PC-9 (cell line): ENCODE results near the gene GFRA1. TPM values are rescaled to one million over a fixed set of nuclear protein-coding genes. Genes with fewer than 3 reads are reported as not detected.

Experiments
- BruUV-seq: library from RNA; stranded (reverse); fragments of 400-500 nt; replicated peaks from 2 replicates; lab custom pipeline; 2021; lab: Mats Ljungman, UMichigan
- CTCF ChIA-PET: fragments of 300-600 bp; sonication (Branson Sonifier 250); formaldehyde crosslinking; loops from one replicate; lab custom pipeline; 2022; ENCODE audit warnings: antibody characterized with exemption; lab: Charles Lee
- POLR2A ChIA-PET: fragments of 300-600 bp; sonication (Branson Sonifier 250); formaldehyde crosslinking; loops from one replicate; lab custom pipeline; 2022; ENCODE audit warnings: antibody characterized with exemption; ENCODE audit not compliant: unreplicated experiment; lab: Charles Lee
- DNase-seq, 2 experiments: peaks; one replicate each; pipeline versions ENCODE4 v3.0.0 to v3.0.0-alpha.2; 2015 to 2022; ENCODE audit warnings: mixed read lengths in 1 of 2
- H2AFZ ChIP-seq: fragments of 200-600 bp; sonication (generic); 2 replicates; pipeline ENCODE4 v1.8.1; 2017; ENCODE audit warnings: antibody characterized with exemption
- H3F3A ChIP-seq: fragments of 200-600 bp; sonication (generic); 2 replicates; pipeline ENCODE4 v1.8.1; 2017; ENCODE audit warnings: antibody characterized with exemption, mild to moderate bottlenecking, low read depth; ENCODE audit not compliant: insufficient read depth
- H3K27ac ChIP-seq: fragments of 200-600 bp; sonication (generic); 2 replicates; pipeline ENCODE4 v1.6.1; 2016; ENCODE audit warnings: mixed run types
- H3K27me3 ChIP-seq: fragments of 200-600 bp; sonication (generic); 2 replicates; pipeline ENCODE4 v1.6.1; 2016; ENCODE audit warnings: low read depth, mixed run types; ENCODE audit not compliant: insufficient read depth
- H3K36me3 ChIP-seq: fragments of 200-600 bp; sonication (generic); 2 replicates; pipeline ENCODE4 v1.6.1; 2016; ENCODE audit warnings: low read depth, mixed run types
- H3K4me1 ChIP-seq: fragments of 200-600 bp; sonication (generic); replicated peaks from 2 replicates; pipeline ENCODE4 v1.6.1; 2016; ENCODE audit warnings: mixed run types; ENCODE audit not compliant: insufficient read depth
- H3K4me2 ChIP-seq: fragments of 200-600 bp; sonication (generic); 2 replicates; pipeline ENCODE4 v1.6.1; 2017; ENCODE audit warnings: mixed run types
- H3K4me3 ChIP-seq: fragments of 200-600 bp; sonication (generic); 2 replicates; pipeline ENCODE4 v1.6.1; 2016; ENCODE audit warnings: mixed run types
- H3K79me2 ChIP-seq: fragments of 200-600 bp; sonication (generic); 2 replicates; pipeline ENCODE4 v1.6.1; 2017; ENCODE audit warnings: low read depth, mixed run types
- H3K9me2 ChIP-seq: fragments of 200-600 bp; sonication (generic); 2 replicates; pipeline ENCODE4 v1.8.1; 2017; ENCODE audit warnings: mild to moderate bottlenecking; ENCODE audit not compliant: insufficient read depth
- H3K9me3 ChIP-seq: fragments of 200-600 bp; sonication (generic); 2 replicates; pipeline ENCODE4 v1.8.1; 2016; ENCODE audit warnings: low read depth; ENCODE audit not compliant: insufficient read depth
- H4K20me1 ChIP-seq: fragments of 200-600 bp; sonication (generic); 2 replicates; pipeline ENCODE4 v1.8.1; 2017; ENCODE audit not compliant: insufficient read depth
- CTCF ChIP-seq: fragments of 200-600 bp; sonication (generic); conservative IDR thresholded peaks from 2 replicates; pipeline ENCODE4 v1.6.1; 2017; ENCODE audit warnings: mixed run types, antibody characterized with exemption, mild to moderate bottlenecking, moderate library complexity
- EZH2 ChIP-seq: fragments of 200-600 bp; sonication (generic); IDR thresholded peaks from 2 replicates; pipeline ENCODE4 v1.8.0; 2017; ENCODE audit warnings: antibody characterized with exemption, low read depth
- intact Hi-C: fragments of 100-400 bp; cut with micrococcal nuclease; formaldehyde crosslinking; loops from one replicate; pipeline ENCODE4 v1.10.0; 2022; ENCODE audit not compliant: unreplicated experiment
- total RNA-seq: library from RNA; stranded (reverse); gene quantifications from 2 replicates; pipeline ENCODE4 v1.2.3, GENCODE V29; 2021

GFRA1 gene
- total RNA-seq, 1 experiment from 2014 or later, result 0.11 TPM

- Histone ChIP-seq H3K4me3 (no peak overlapping the region), H3K4me2 (no peak overlapping the region), H3K36me3 (no peaks in the 10 kb centered on the region), H3K79me2 (no peaks in the 10 kb centered on the region), H3K9me2 (no peaks in the 10 kb centered on the region), H4K20me1 (no peaks in the 10 kb centered on the region), H3K27me3 (no peaks in the 10 kb centered on the region), H3K4me1 (no peaks in the 10 kb centered on the region), H3K27ac (no peak overlapping the region), H3K9me3 (no peaks in the 10 kb centered on the region), H3F3A (no peaks in the 10 kb centered on the region), H2AFZ (no peak overlapping the region)
- intact Hi-C loops, result no loop called here
- POLR2A ChIA-PET, result no interaction called here
- no TSS peak for BruUV-seq
- DNase-seq, result no peak
- CTCF ChIA-PET, result no interaction called here
- no peak for TF ChIP-seq CTCF
- TF ChIP-seq EZH2, result no peak
Observed at GRCh38 chr10:116049158-116049973, 223.6 kb downstream of the GFRA1 start.

GRCh38 chr10:116045366-116046356, 227.3 kb downstream of the GFRA1 start:
- H3K9me2 ChIP-seq, result no peaks in the 10 kb centered on the region
- no peak overlapping the region for H3K4me2 ChIP-seq
- ChIA-PET CTCF (no interaction called here), POLR2A (no interaction called here)
- no peaks in the 10 kb centered on the region for H4K20me1 ChIP-seq
- H3K4me3 ChIP-seq, result no peak overlapping the region
- H3K4me1 ChIP-seq, result no peaks in the 10 kb centered on the region
- DNase-seq, result no peak
- intact Hi-C loops, result no loop called here
- H3K79me2 ChIP-seq, result no peaks in the 10 kb centered on the region
- TF ChIP-seq EZH2 (no peak), CTCF (no peak)
- no peak overlapping the region for H3K27ac ChIP-seq
- no peak overlapping the region for H2AFZ ChIP-seq
- H3K36me3 ChIP-seq, result no peaks in the 10 kb centered on the region
- H3F3A ChIP-seq, result no peaks in the 10 kb centered on the region
- H3K9me3 ChIP-seq, result no peaks in the 10 kb centered on the region
- no peaks in the 10 kb centered on the region for H3K27me3 ChIP-seq
- BruUV-seq, result no TSS peak

- Histone ChIP-seq H3K4me3 (no peak overlapping the region), H3K27ac (no peak overlapping the region), H4K20me1 (no peaks in the 10 kb centered on the region), H3K9me2 (no peaks in the 10 kb centered on the region), H3K9me3 (no peaks in the 10 kb centered on the region), H3K4me1 (no peaks in the 10 kb centered on the region), H2AFZ (no peak overlapping the region), H3K27me3 (no peaks in the 10 kb centered on the region), H3K79me2 (no peaks in the 10 kb centered on the region), H3K36me3 (no peaks in the 10 kb centered on the region), H3F3A (no peaks in the 10 kb centered on the region), H3K4me2 (no peak overlapping the region)
- CTCF ChIA-PET, result no interaction called here
- intact Hi-C loops, result no loop called here
- DNase-seq, result no peak
- POLR2A ChIA-PET, result no interaction called here
- TF ChIP-seq CTCF (no peak), EZH2 (no peak)
- BruUV-seq, result no TSS peak
Observed at GRCh38 chr10:116044801-116045248, 228.2 kb downstream of the GFRA1 start.
